ENCODE data around the gene PKIG.

The PKIG gene

DNA sequence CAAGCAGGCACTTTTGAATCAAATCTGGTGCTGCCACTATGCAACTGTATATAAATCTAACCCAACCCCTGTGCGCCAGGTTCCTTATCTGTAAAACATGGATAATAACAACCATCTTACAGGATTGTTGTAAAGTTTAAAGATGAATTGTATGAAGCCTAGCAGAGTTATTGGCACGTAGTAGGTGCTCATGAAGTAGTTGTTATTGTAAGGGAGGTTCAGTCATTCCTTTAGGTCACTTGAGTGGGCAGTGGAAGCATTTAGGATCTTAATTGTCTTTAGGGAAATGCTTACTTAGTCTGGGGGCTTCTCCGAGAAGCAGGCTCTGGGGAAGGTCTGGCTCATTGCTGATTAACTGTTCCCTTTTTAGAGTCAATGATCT, 29.8 kb upstream of the PKIG start:
- TF ChIP-seq, protein P1, sequence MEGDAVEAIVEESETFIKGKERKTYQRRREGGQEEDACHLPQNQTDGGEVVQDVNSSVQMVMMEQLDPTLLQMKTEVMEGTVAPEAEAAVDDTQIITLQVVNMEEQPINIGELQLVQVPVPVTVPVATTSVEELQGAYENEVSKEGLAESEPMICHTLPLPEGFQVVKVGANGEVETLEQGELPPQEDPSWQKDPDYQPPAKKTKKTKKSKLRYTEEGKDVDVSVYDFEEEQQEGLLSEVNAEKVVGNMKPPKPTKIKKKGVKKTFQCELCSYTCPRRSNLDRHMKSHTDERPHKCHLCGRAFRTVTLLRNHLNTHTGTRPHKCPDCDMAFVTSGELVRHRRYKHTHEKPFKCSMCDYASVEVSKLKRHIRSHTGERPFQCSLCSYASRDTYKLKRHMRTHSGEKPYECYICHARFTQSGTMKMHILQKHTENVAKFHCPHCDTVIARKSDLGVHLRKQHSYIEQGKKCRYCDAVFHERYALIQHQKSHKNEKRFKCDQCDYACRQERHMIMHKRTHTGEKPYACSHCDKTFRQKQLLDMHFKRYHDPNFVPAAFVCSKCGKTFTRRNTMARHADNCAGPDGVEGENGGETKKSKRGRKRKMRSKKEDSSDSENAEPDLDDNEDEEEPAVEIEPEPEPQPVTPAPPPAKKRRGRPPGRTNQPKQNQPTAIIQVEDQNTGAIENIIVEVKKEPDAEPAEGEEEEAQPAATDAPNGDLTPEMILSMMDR (IDR thresholded peaks at IDR 0.05; ENCODE audit: insufficient read depth, low read length, poor library complexity, severe bottlenecking) = no peak
- no peak for TF ChIP-seq EZH2phosphoT487 (conservative IDR thresholded peaks at IDR 0.05; ENCODE audit: low read length)

DNA sequence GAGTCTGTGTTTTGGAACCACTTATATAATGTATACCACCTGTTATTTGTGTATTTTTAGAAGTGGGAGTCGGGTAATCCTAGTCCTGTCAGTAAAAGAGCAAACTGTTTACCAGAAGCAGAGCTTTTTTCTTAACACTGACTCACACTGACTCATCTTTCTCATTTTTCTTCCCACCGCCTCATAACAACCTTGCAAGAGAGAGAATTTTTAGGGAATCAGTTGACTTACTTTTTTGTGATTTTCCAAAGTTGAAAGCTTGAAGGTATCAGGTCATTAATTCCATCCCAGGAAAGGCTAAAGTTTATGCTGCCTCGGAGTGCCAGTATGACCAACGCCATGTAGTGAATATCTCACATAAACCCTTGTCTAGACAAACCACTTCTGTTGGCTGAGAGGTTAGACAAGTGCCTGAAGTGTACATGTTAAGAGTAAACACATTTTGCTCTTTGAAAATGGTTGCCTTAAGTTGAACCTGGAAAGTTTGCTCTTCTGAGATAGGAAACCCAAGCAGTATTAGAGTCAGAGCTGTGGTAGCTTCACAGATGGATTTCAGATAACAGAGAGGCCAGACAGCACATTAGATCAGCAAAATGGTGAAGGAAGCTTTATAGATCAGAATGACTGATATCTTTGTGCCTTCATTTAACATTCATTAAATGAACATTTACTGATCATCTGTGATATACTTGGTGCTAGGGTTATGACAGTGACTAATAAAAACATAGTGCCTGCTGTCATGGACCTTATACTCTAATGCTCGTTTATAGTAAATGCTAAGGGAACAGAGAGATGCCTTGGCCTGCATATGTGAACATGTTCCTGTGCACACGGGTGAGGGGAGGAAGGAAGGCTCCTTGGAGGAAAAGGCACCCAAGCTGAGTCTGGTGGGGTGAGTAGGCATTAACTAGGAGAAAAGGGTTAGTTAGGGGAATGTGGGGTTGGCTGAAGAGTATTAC, 29.1 kb upstream of the PKIG start:
- H4K20me1 ChIP-seq (ENCODE audit: low read depth, low read length) = no peaks in the 10 kb centered on the region
- H3K36me3 ChIP-seq (ENCODE audit: low read length) = no peaks in the 10 kb centered on the region
- no peak overlapping the region for H3K4me2 ChIP-seq (ENCODE audit: low read depth, low read length, poor library complexity, severe bottlenecking)
- H3F3A ChIP-seq (ENCODE audit: insufficient read depth) = no peaks in the 10 kb centered on the region
- H3K27me3 ChIP-seq (ENCODE audit: low read length) = no peaks in the 10 kb centered on the region
- no peak overlapping the region for H3K27ac ChIP-seq (ENCODE audit: low read depth, low read length)
- no peak overlapping the region for H3K4me3 ChIP-seq (ENCODE audit: insufficient read depth, low read length, poor library complexity, severe bottlenecking)
- no peaks in the 10 kb centered on the region for H3K9me3 ChIP-seq (ENCODE audit: insufficient read depth, low read length)
- no peaks in the 10 kb centered on the region for H3K79me2 ChIP-seq (ENCODE audit: insufficient read depth, low read length)
- no peak overlapping the region for H3K9ac ChIP-seq (ENCODE audit: low read length)
- H3K9me2 ChIP-seq (replicated peaks; ENCODE audit: insufficient read depth, low read length) = no peaks in the 10 kb centered on the region
- no peak overlapping the region for H2AFZ ChIP-seq (ENCODE audit: low read depth, low read length, severe bottlenecking)
- TF ChIP-seq, protein P1 (IDR thresholded peaks at IDR 0.05; ENCODE audit: insufficient read depth, low read length, poor library complexity, severe bottlenecking) = no peak
- no peak for TF ChIP-seq EZH2phosphoT487 (conservative IDR thresholded peaks at IDR 0.05; ENCODE audit: low read length)

More for the DNA sequence above, 29.8 kb upstream of the PKIG start:
- no peaks in the 10 kb centered on the region for H3K9me2 ChIP-seq (replicated peaks; ENCODE audit: insufficient read depth, low read length)
- no peaks in the 10 kb centered on the region for H3K9me3 ChIP-seq (ENCODE audit: insufficient read depth, low read length)
- no peak overlapping the region for H3K9ac ChIP-seq (ENCODE audit: low read length)
- H2AFZ ChIP-seq (ENCODE audit: low read depth, low read length, severe bottlenecking) = no peak overlapping the region
- no peaks in the 10 kb centered on the region for H3K79me2 ChIP-seq (ENCODE audit: insufficient read depth, low read length)
- H3K27ac ChIP-seq (ENCODE audit: low read depth, low read length) = no peak overlapping the region
- no peak overlapping the region for H3K4me3 ChIP-seq (ENCODE audit: insufficient read depth, low read length, poor library complexity, severe bottlenecking)
- H3K27me3 ChIP-seq (ENCODE audit: low read length) = no peaks in the 10 kb centered on the region
- H4K20me1 ChIP-seq (ENCODE audit: low read depth, low read length) = no peaks in the 10 kb centered on the region
- no peak overlapping the region for H3K4me2 ChIP-seq (ENCODE audit: low read depth, low read length, poor library complexity, severe bottlenecking)
- H3K36me3 ChIP-seq (ENCODE audit: low read length) = no peaks in the 10 kb centered on the region
- H3F3A ChIP-seq (ENCODE audit: insufficient read depth) = no peaks in the 10 kb centered on the region

DNA sequence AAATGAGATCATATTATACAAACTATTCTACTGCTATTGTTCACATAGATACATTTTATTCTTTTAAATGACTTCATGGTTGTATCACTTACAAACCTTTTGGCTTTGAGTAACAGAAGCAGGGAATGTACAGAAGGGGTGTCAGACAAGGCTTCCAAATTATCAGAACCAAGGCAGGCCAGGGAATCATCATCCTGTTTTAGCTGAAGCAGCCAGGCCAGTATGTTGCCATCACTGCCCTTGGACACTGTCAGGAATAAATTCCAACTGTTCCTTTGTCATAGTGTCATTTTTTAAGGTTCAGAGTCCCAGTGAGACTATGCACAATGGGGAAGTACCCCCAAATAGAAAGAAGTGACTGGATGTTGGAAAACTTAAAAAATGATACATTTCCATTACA, 23.1 kb upstream of the PKIG start:
- Histone ChIP-seq H3F3A (ENCODE audit: insufficient read depth) (no peaks in the 10 kb centered on the region), H3K27me3 (ENCODE audit: low read length) (no peaks in the 10 kb centered on the region), H3K27ac (ENCODE audit: low read depth, low read length) (no peak overlapping the region), H2AFZ (ENCODE audit: low read depth, low read length, severe bottlenecking) (no peak overlapping the region), H3K4me3 (ENCODE audit: insufficient read depth, low read length, poor library complexity, severe bottlenecking) (no peak overlapping the region), H4K20me1 (ENCODE audit: low read depth, low read length) (no peaks in the 10 kb centered on the region), H3K9ac (ENCODE audit: low read length) (no peak overlapping the region), H3K36me3 (ENCODE audit: low read length) (no peaks in the 10 kb centered on the region), H3K9me2 (replicated peaks; ENCODE audit: insufficient read depth, low read length) (no peaks in the 10 kb centered on the region), H3K4me2 (ENCODE audit: low read depth, low read length, poor library complexity, severe bottlenecking) (no peak overlapping the region), H3K9me3 (ENCODE audit: insufficient read depth, low read length) (no peaks in the 10 kb centered on the region), H3K79me2 (ENCODE audit: insufficient read depth, low read length) (no peaks in the 10 kb centered on the region)
- TF ChIP-seq, protein P1 (IDR thresholded peaks at IDR 0.05; ENCODE audit: insufficient read depth, low read length, poor library complexity, severe bottlenecking) = no peak
- no peak for TF ChIP-seq EZH2phosphoT487 (conservative IDR thresholded peaks at IDR 0.05; ENCODE audit: low read length)
